Upper lobe of left lung (tissue), 6 donors: Measurements from ENCODE around the gene PNPLA2. TPM values are rescaled to one million over a fixed set of nuclear protein-coding genes. Genes with fewer than 3 reads are reported as not detected.
A peak's percentile ranks its signal among the peaks of the same experiment; 100 is the strongest.

Source experiments
- ATAC-seq, 2 donors: fragments of 200-7000 bp; cut with Tn5 transposase; one replicate each; pipeline ENCODE4 v1.9.1; 2022; ENCODE audit warnings: mild to moderate bottlenecking in 2 of 2, moderate library complexity in 2 of 2; ENCODE audit not compliant: low FRiP score in 2 of 2
- DNase-seq, 2 donors: peaks; one replicate each; pipeline ENCODE4 v3.0.0-alpha.2; 2019 to 2020
- H3K27ac ChIP-seq, 4 donors: fragments of 200-600 bp; sonication (generic); one replicate each; pipeline ENCODE4 v1.5.1; 2016 to 2019
- H3K27me3 ChIP-seq, 4 donors: fragments of 200-600 bp; sonication (generic); one replicate each; pipeline ENCODE4 v1.5.1; 2017 to 2019
- H3K36me3 ChIP-seq, 4 donors: fragments of 200-600 bp; sonication (generic); one replicate each; pipeline ENCODE4 v1.5.1; 2016 to 2019
- H3K4me1 ChIP-seq, 4 donors: fragments of 200-600 bp; sonication (generic); one replicate each; pipeline ENCODE4 v1.5.1; 2018 to 2019
- H3K4me3 ChIP-seq, 4 donors: fragments of 200-600 bp; sonication (generic); one replicate each; pipeline ENCODE4 v1.5.1; 2017 to 2019; ENCODE audit warnings: mild to moderate bottlenecking in 2 of 4, moderate library complexity in 1 of 4
- H3K9me3 ChIP-seq, 4 donors: fragments of 200-600 bp; sonication (generic); one replicate each; pipeline ENCODE4 v1.5.1; 2018 to 2019
- EP300 ChIP-seq, 4 donors: sonication (generic); formaldehyde crosslinking; IDR thresholded peaks; one replicate each; pipeline ENCODE4 v1.5.1; 2017; ENCODE audit warnings: antibody characterized with exemption in 4 of 4, control low read depth in 2 of 4
- POLR2A ChIP-seq, 4 donors: fragments of 450-650 bp; IDR thresholded peaks; one replicate each; pipeline ENCODE4 v1.5.1; 2016 to 2017; ENCODE audit warnings: antibody characterized with exemption in 4 of 4, mild to moderate bottlenecking in 2 of 4
- POLR2AphosphoS5 ChIP-seq, 2 donors: sonication (generic); formaldehyde crosslinking; IDR thresholded peaks; one replicate each; pipeline ENCODE4 v1.5.1; 2017; ENCODE audit warnings: antibody characterized with exemption in 2 of 2
- WGBS, 2 donors: methylation state at CpG; one replicate each; pipeline ENCODE4 v1.1.5; 2017 to 2018; 5-methylcytosine and 5-hydroxymethylcytosine counted together
- total RNA-seq, 6 donors: library from RNA; depleted of rRNA in 4 of 6; stranded (reverse); fragments of >200 nt in 4 of 6; gene quantifications; one replicate each; pipeline versions ENCODE4 v1.1.0 to v1.2.1, GENCODE V29; 2016 to 2021
- TF ChIP-seq, protein P1 (sequence below), 6 experiments: fragments of 450-650 bp in 4 of 6; fragments of 200-600 bp in 2 of 6; sonication (generic) in 2 of 6; IDR thresholded peaks; one replicate each; pipeline ENCODE4 v1.5.1; 2016 to 2019; ENCODE audit warnings: antibody characterized with exemption in 6 of 6
- donor health status: DM: no; HTN: no; CAD: no; lungs with moderate emphysema.
- donor health status: DM: no; HTN: yes; CAD: no; lungs with severe emphysema.

PNPLA2 gene
- total RNA-seq, 6 donors from 2014 or later, result 74.5 to 303 (median 164) TPM

DNA sequence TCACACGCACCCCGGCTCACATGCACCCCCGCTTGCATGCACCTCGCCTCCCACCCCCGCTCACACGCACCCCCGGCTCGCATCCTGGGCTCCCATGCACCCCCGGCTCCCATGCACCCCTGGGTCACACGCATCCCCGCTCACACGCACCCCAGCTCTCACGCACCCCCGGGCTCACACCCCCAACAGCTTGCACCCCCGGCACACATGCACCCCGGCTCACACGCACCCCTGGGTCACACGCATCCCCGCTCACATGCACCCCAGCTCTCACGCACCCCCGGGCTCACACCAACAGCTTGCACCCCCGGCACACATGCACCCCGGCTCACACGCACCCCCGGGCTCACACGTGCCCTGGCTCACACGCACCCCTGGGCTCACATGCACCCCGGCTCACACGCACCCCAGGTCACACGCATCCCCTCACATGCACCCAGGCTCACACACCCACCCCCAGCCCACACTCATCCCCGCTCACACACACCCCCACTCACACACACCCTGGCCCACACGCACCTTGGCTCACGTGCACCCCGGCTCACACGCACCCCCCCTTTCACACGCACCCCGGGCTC, 40.1 kb downstream of the PNPLA2 start:
- Histone ChIP-seq H3K27me3 (no peaks in the 10 kb centered on the region), H3K27ac (no peak overlapping the region), H3K36me3 (peaks cover 0 to 30% (median 13%) of the 10 kb centered on the region in 4 donors), H3K4me1 (peaks cover 7 to 29% (median 12%) of the 10 kb centered on the region in 4 donors), H3K9me3 (no peaks in the 10 kb centered on the region), H3K4me3 (no peak overlapping the region)
- no peak for TF ChIP-seq POLR2A (IDR thresholded peaks at IDR 0.05)
- 91 to 93% methylated on average over 32 to 34 of the region's 37 CpGs for WGBS, 2 donors
- DNase-seq, result peak in 1 of 2 donors; percentile 76
- no peak for ATAC-seq

- H3K36me3 ChIP-seq, result peaks cover 0 to 32% (median 18%) of the 10 kb centered on the region in 4 donors
- ATAC-seq (peak in 1 of 2 donors; percentile 39), DNase-seq (peak; percentile 54 to 72)
- H3K27ac ChIP-seq, result peak overlapping the region in 2 of 4 donors; percentile 13 to 69
- TF ChIP-seq, protein P1, sequence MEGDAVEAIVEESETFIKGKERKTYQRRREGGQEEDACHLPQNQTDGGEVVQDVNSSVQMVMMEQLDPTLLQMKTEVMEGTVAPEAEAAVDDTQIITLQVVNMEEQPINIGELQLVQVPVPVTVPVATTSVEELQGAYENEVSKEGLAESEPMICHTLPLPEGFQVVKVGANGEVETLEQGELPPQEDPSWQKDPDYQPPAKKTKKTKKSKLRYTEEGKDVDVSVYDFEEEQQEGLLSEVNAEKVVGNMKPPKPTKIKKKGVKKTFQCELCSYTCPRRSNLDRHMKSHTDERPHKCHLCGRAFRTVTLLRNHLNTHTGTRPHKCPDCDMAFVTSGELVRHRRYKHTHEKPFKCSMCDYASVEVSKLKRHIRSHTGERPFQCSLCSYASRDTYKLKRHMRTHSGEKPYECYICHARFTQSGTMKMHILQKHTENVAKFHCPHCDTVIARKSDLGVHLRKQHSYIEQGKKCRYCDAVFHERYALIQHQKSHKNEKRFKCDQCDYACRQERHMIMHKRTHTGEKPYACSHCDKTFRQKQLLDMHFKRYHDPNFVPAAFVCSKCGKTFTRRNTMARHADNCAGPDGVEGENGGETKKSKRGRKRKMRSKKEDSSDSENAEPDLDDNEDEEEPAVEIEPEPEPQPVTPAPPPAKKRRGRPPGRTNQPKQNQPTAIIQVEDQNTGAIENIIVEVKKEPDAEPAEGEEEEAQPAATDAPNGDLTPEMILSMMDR (IDR thresholded peaks at IDR 0.05), result no peak
- TF ChIP-seq POLR2A (IDR thresholded peaks at IDR 0.05) (no peak), POLR2AphosphoS5 (IDR thresholded peaks at IDR 0.05) (peak in 1 of 2 donors; percentile 5), EP300 (IDR thresholded peaks at IDR 0.05) (no peak)
- no peak overlapping the region for H3K4me3 ChIP-seq
- H3K9me3 ChIP-seq, result no peaks in the 10 kb centered on the region
- WGBS, 2 donors, result 39 to 97% methylated on average over 6 to 12 of the region's 31 CpGs
- H3K4me1 ChIP-seq, result peaks cover 7 to 29% (median 12%) of the 10 kb centered on the region in 4 donors
- no peaks in the 10 kb centered on the region for H3K27me3 ChIP-seq
These were observed 40.8 kb downstream of the PNPLA2 start for GRCh38 chr11:859394-860131.

DNA sequence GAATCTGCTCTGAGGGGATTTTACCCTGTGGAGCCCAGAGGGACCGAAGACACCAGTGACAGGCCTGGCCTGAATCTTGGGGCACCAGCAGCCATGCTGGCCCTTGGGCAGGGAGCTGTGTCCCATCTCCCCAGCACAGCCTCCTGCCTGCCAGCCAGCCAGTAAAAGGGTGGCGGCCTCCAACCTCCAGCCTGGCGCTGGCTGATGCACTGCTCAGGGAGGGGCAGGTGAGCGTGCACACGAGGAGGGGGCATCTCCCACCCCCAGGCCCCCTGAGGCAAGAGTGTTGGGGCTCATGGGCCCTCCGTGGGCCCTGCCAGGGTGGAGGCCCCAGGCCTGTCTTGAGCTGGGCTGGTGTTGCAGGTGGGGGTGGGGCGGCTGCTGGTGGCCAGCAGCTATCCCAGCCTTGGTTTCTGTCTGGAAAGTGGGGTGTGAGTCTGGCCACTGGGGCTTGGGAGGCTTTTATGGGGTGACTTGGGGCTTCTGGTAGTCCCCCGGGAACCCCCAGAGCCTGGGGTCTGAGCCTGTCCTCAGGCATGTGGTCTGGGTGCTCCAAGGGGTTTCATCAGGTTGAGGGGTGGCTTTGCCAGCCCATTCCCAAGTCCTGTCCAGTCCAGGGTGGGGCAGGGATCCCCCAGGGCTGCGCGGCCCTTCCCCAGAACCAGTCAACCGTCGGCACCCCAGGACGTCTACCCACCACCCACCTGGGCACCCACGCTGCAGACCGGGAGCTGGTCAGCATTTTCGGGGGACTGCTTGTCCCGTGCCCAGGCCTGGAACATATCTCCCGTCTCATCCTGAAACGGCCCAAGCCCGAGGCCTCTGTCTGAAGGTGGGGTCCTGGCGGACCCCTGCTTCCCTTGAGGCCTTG, 41.8 kb downstream of the PNPLA2 start:
- H3K4me1 ChIP-seq, result peaks cover 7 to 29% (median 12%) of the 10 kb centered on the region in 4 donors
- H3K4me3 ChIP-seq, result no peak overlapping the region
- H3K36me3 ChIP-seq, result peaks cover 0 to 41% (median 23%) of the 10 kb centered on the region in 4 donors
- peak in 1 of 2 donors; percentile 72 for DNase-seq
- H3K27me3 ChIP-seq, result no peaks in the 10 kb centered on the region
- no peaks in the 10 kb centered on the region for H3K9me3 ChIP-seq
- WGBS, 2 donors, result 85 to 86% methylated on average over 9 to 19 of the region's 21 CpGs
- ATAC-seq, result no peak
- no peak for TF ChIP-seq EP300 (IDR thresholded peaks at IDR 0.05)
- TF ChIP-seq POLR2AphosphoS5 (IDR thresholded peaks at IDR 0.05), result no peak
- no peak for TF ChIP-seq POLR2A (IDR thresholded peaks at IDR 0.05)
- TF ChIP-seq, protein P1 (IDR thresholded peaks at IDR 0.05), result no peak
- H3K27ac ChIP-seq, result peak overlapping the region in 2 of 4 donors; percentile 13 to 69

- DNase-seq, result peak in 1 of 2 donors; percentile 54
- H3K27ac ChIP-seq, result no peak overlapping the region
These were observed 42.4 kb downstream of the PNPLA2 start for GRCh38 chr11:861105-861479.

More at GRCh38 chr11:861105-861479, 42.4 kb downstream of the PNPLA2 start:
- Histone ChIP-seq H3K4me1 (peaks cover 7 to 27% (median 12%) of the 10 kb centered on the region in 4 donors), H3K9me3 (no peaks in the 10 kb centered on the region), H3K4me3 (no peak overlapping the region), H3K36me3 (peaks cover 0 to 43% (median 26%) of the 10 kb centered on the region in 4 donors), H3K27me3 (no peaks in the 10 kb centered on the region)
- no peak for ATAC-seq
- 88 to 90% methylated on average over 14 of the region's 14 CpGs for WGBS, 2 donors
- no peak for TF ChIP-seq POLR2AphosphoS5 (IDR thresholded peaks at IDR 0.05)
- TF ChIP-seq POLR2A (IDR thresholded peaks at IDR 0.05), result no peak
- TF ChIP-seq, protein P1 (IDR thresholded peaks at IDR 0.05), result no peak
- no peak for TF ChIP-seq EP300 (IDR thresholded peaks at IDR 0.05)
